Liver (tissue), 10 donors: ENCODE measurements around the gene CATSPERZ. TPM values are rescaled to one million over a fixed set of nuclear protein-coding genes. Genes with fewer than 3 reads are reported as not detected.
A peak's percentile ranks its signal among the peaks of the same experiment; 100 is the strongest.

ENCODE experiments used
- DNase-seq: peaks from one replicate; pipeline ENCODE4 v3.0.0-alpha.2; 2017; ENCODE audit warnings: low spot score
- H3K27ac ChIP-seq, 2 donors: one replicate each; pipeline ENCODE4 v1.7.0; 2013; ENCODE audit warnings: inconsistent platforms in 2 of 2, low read length in 2 of 2, control low read depth in 1 of 2, low read depth in 1 of 2, mild to moderate bottlenecking in 1 of 2
- H3K27me3 ChIP-seq, 4 donors: one replicate each; pipeline versions ENCODE4 v1.6.1 to v1.7.0; 2013; ENCODE audit warnings: low read length in 3 of 4, inconsistent platforms in 1 of 4, mild to moderate bottlenecking in 1 of 4, moderate library complexity in 1 of 4; ENCODE audit not compliant: control insufficient read depth in 4 of 4, insufficient read depth in 4 of 4
- H3K36me3 ChIP-seq, 4 donors: one replicate each; pipeline versions ENCODE4 v1.6.1 to v1.7.0; 2013; ENCODE audit warnings: low read length in 3 of 4, mild to moderate bottlenecking in 3 of 4, low read depth in 1 of 4, moderate library complexity in 1 of 4; ENCODE audit not compliant: control insufficient read depth in 4 of 4, insufficient read depth in 3 of 4
- H3K4me1 ChIP-seq, 4 donors: one replicate each; pipeline versions ENCODE4 v1.6.1 to v1.7.0; 2013; ENCODE audit warnings: low read length in 3 of 4, mild to moderate bottlenecking in 3 of 4, moderate library complexity in 1 of 4; ENCODE audit not compliant: control insufficient read depth in 4 of 4, insufficient read depth in 4 of 4
- H3K4me3 ChIP-seq, 3 donors: one replicate each; pipeline versions ENCODE4 v1.6.1 to v1.7.0; 2013; ENCODE audit warnings: low read length in 3 of 3, control low read depth in 1 of 3, low read depth in 1 of 3, mild to moderate bottlenecking in 1 of 3
- H3K9ac ChIP-seq, 2 donors: one replicate each; pipeline ENCODE4 v1.7.0; 2013; ENCODE audit warnings: low read length in 2 of 2, mild to moderate bottlenecking in 2 of 2, moderate library complexity in 2 of 2, control low read depth in 1 of 2, low read depth in 1 of 2
- H3K9me3 ChIP-seq, 4 donors: one replicate each; pipeline versions ENCODE4 v1.6.1 to v1.7.0; 2013; ENCODE audit warnings: low read length in 3 of 4; ENCODE audit not compliant: control insufficient read depth in 4 of 4
- EGR1 ChIP-seq, 2 donors: IDR thresholded peaks; 2 replicates each; pipeline ENCODE4 v1.6.1; 2016 to 2018; ENCODE audit warnings: antibody characterized with exemption in 2 of 2, low read depth in 2 of 2
- HNF4A ChIP-seq, 2 donors: conservative IDR thresholded peaks; 2 replicates each; pipeline ENCODE4 v1.6.1; 2016; ENCODE audit warnings: antibody characterized with exemption in 2 of 2, mild to moderate bottlenecking in 2 of 2
- NR2F2 ChIP-seq: IDR thresholded peaks from 2 replicates; pipeline ENCODE4 v1.6.1; 2016; ENCODE audit warnings: antibody characterized with exemption
- RXRA ChIP-seq, 2 donors: IDR thresholded peaks; 2 replicates each; pipeline ENCODE4 v1.6.1; 2017 to 2018; ENCODE audit warnings: antibody characterized with exemption in 2 of 2, mild to moderate bottlenecking in 1 of 2
- SP1 ChIP-seq: IDR thresholded peaks from 2 replicates; pipeline ENCODE4 v1.6.1; 2018; ENCODE audit warnings: antibody characterized with exemption, mild to moderate bottlenecking
- WGBS: extraction: QIAGEN DNeasy Blood & Tissue Kit; methylation state at CpG from one replicate; pipeline ENCODE4 v1.1.7; 2013; 5-methylcytosine and 5-hydroxymethylcytosine counted together
- polyA plus RNA-seq, 2 donors: library from polyadenylated mRNA; stranded (reverse) in 1 of 2; unstranded in 1 of 2; fragments of 200-250 nt in 1 of 2; fragments of >200 nt in 1 of 2; fragmentation: Nextera tagmentation in 1 of 2; extraction: Ambion mirVana in 1 of 2; gene quantifications; one replicate each; pipeline versions ENCODE4 v1.2.1 to v1.2.3, GENCODE V29; 2013 to 2015
- small RNA-seq: library from RNA; depleted of rRNA; stranded (forward); fragments of <200 nt; gene quantifications from one replicate; pipeline ENCODE3, GENCODE V24; 2014
- total RNA-seq, 2 donors: library from RNA; depleted of rRNA; stranded (reverse); fragments of >200 nt; gene quantifications; one replicate each; pipeline ENCODE4 v1.2.3, GENCODE V29; 2014
- donor health status: healthy.
- donor health status: healthy.
- donor health status: healthy.
- donor health status: healthy.
- donor health status: healthy.

The CATSPERZ gene
- total and polyA plus RNA-seq, 4 donors, result 0.42 TPM; not detected in 3

- Histone ChIP-seq H3K9me3 (no peaks in the 10 kb centered on the region), H3K4me3 (no peak overlapping the region), H3K9ac (no peak overlapping the region), H3K36me3 (no peaks in the 10 kb centered on the region), H3K27me3 (no peaks in the 10 kb centered on the region), H3K27ac (no peak overlapping the region), H3K4me1 (peaks cover 4 to 26% (median 18%) of the 10 kb centered on the region in 4 donors)
- DNase-seq, result no peak
- 67% methylated on average over 20 of the region's 20 CpGs for WGBS
- no peak for TF ChIP-seq EGR1 (IDR thresholded peaks at IDR 0.05; ENCODE audit: low read depth in 2 of 2)
- TF ChIP-seq RXRA (IDR thresholded peaks at IDR 0.05), result peak in 1 of 2 donors; percentile 65
- TF ChIP-seq HNF4A (conservative IDR thresholded peaks at IDR 0.05), result peak; percentile 58 to 70
- TF ChIP-seq NR2F2, result peak; percentile 64
- no peak for TF ChIP-seq SP1
Measured at GRCh38 chr11:64353715-64354506, 53.8 kb downstream of the CATSPERZ start.

Small RNA genes within 50 kb of the gene (small RNA-seq; reads per million reads assigned to genes)
- not detected for gene MIR7155
- not detected for gene RF00019

Other genes starting within 250 kb of the CATSPERZ start
- gene MACROD1, start 134.2 kb upstream of the CATSPERZ start, total RNA-seq, result 10 to 100 TPM in 1 of 2 donors, 1 to 10 TPM in 1; 8.9 to 12.6 TPM
- 10 to 100 TPM; 13.5 to 25.9 TPM for gene MACROD1, start 134.2 kb upstream of the CATSPERZ start, polyA plus RNA-seq
- gene STIP1, start 114.2 kb upstream of the CATSPERZ start, total RNA-seq, result 10 to 100 TPM; 51.3 to 58.1 TPM
- 10 to 100 TPM; 22.6 to 33.7 TPM for gene STIP1, start 114.2 kb upstream of the CATSPERZ start, polyA plus RNA-seq
- gene FERMT3, start 93.6 kb upstream of the CATSPERZ start, total RNA-seq, result 10 to 100 TPM; 11.0 to 47.2 TPM
- gene FERMT3, start 93.6 kb upstream of the CATSPERZ start, polyA plus RNA-seq, result 1 to 10 TPM; 3.4 to 8.5 TPM
- 10 to 100 TPM; 14.0 to 22.9 TPM for gene TRPT1, start 74.2 kb upstream of the CATSPERZ start, total RNA-seq
- 10 to 100 TPM; 18.7 to 37.8 TPM for gene TRPT1, start 74.2 kb upstream of the CATSPERZ start, polyA plus RNA-seq
- gene NUDT22, start 74.1 kb upstream of the CATSPERZ start, total RNA-seq, result 10 to 100 TPM; 20.0 to 47.8 TPM
- 10 to 100 TPM; 37.9 to 44.5 TPM for gene NUDT22, start 74.1 kb upstream of the CATSPERZ start, polyA plus RNA-seq
- 10 to 100 TPM in 1 of 2 donors, 1 to 10 TPM in 1; 8.5 to 25.9 TPM for gene DNAJC4, start 69.8 kb upstream of the CATSPERZ start, total RNA-seq
- 10 to 100 TPM; 22.7 to 24.3 TPM for gene DNAJC4, start 69.8 kb upstream of the CATSPERZ start, polyA plus RNA-seq
- gene VEGFB, start 65.8 kb upstream of the CATSPERZ start, total RNA-seq, result 1 to 10 TPM; 3.6 to 9.5 TPM
- gene VEGFB, start 65.8 kb upstream of the CATSPERZ start, polyA plus RNA-seq, result 10 to 100 TPM; 11.9 to 17.3 TPM
- 10 to 100 TPM; 60.8 to 79.0 TPM for gene FKBP2, start 59.3 kb upstream of the CATSPERZ start, total RNA-seq
- 100 to 1,000 TPM; 170 to 241 TPM for gene FKBP2, start 59.3 kb upstream of the CATSPERZ start, polyA plus RNA-seq
- gene PPP1R14B, start 53.4 kb upstream of the CATSPERZ start, total RNA-seq, result 10 to 100 TPM; 34.9 to 41.7 TPM
- gene PPP1R14B, start 53.4 kb upstream of the CATSPERZ start, polyA plus RNA-seq, result 10 to 100 TPM; 24.2 to 57.6 TPM
- gene PLCB3, start 48.8 kb upstream of the CATSPERZ start, total RNA-seq, result 1 to 10 TPM; 7.7 to 8.5 TPM
- 1 to 10 TPM in 1 of 2 donors, under 1 TPM in 1; 0.79 to 3.1 TPM for gene PLCB3, start 48.8 kb upstream of the CATSPERZ start, polyA plus RNA-seq
- 10 to 100 TPM; 16.0 to 21.1 TPM for gene BAD, start 15.7 kb upstream of the CATSPERZ start, total RNA-seq
- 10 to 100 TPM; 39.3 to 39.5 TPM for gene BAD, start 15.7 kb upstream of the CATSPERZ start, polyA plus RNA-seq
- gene GPR137, start 14.5 kb upstream of the CATSPERZ start, total RNA-seq, result 10 to 100 TPM in 1 of 2 donors, 1 to 10 TPM in 1; 6.9 to 11.0 TPM
- 10 to 100 TPM in 1 of 2 donors, 1 to 10 TPM in 1; 6.7 to 22.2 TPM for gene GPR137, start 14.5 kb upstream of the CATSPERZ start, polyA plus RNA-seq
- gene KCNK4, start 9.1 kb upstream of the CATSPERZ start, total RNA-seq, result not detected
- not detected for gene KCNK4, start 9.1 kb upstream of the CATSPERZ start, polyA plus RNA-seq
- 10 to 100 TPM; 19.8 to 64.8 TPM for gene ESRRA, start 5.2 kb downstream of the CATSPERZ start, total RNA-seq
- gene ESRRA, start 5.2 kb downstream of the CATSPERZ start, polyA plus RNA-seq, result 10 to 100 TPM; 13.9 to 55.3 TPM
- gene TRMT112, start 17.2 kb downstream of the CATSPERZ start, total RNA-seq, result 100 to 1,000 TPM in 1 of 2 donors, 10 to 100 TPM in 1; 52.5 to 137 TPM
- gene TRMT112, start 17.2 kb downstream of the CATSPERZ start, polyA plus RNA-seq, result 100 to 1,000 TPM; 130 to 132 TPM
- 10 to 100 TPM; 66.8 to 93.4 TPM for gene PRDX5, start 17.8 kb downstream of the CATSPERZ start, total RNA-seq
- gene PRDX5, start 17.8 kb downstream of the CATSPERZ start, polyA plus RNA-seq, result 100 to 1,000 TPM; 176 to 201 TPM
- gene CCDC88B, start 39.8 kb downstream of the CATSPERZ start, total RNA-seq, result 1 to 10 TPM; 4.4 to 4.9 TPM
- gene CCDC88B, start 39.8 kb downstream of the CATSPERZ start, polyA plus RNA-seq, result 1 to 10 TPM; 3.5 to 3.6 TPM
- 10 to 100 TPM; 10.8 to 13.5 TPM for gene RPS6KA4, start 58.8 kb downstream of the CATSPERZ start, total RNA-seq
- gene RPS6KA4, start 58.8 kb downstream of the CATSPERZ start, polyA plus RNA-seq, result 1 to 10 TPM; 2.0 to 9.1 TPM